22Rv1 (cell line): ENCODE data around the gene EYA2.

ENCODE experiments used
- CTCF ChIP-seq: fragments of 450-650 bp; IDR thresholded peaks from 2 replicates; pipeline ENCODE4 v1.5.1; 2017; ENCODE audit warnings: mild to moderate bottlenecking
- ZFX ChIP-seq: fragments of 450-650 bp; IDR thresholded peaks from 2 replicates; pipeline ENCODE4 v1.6.1; 2017; ENCODE audit warnings: antibody characterized with exemption, borderline replicate concordance

GRCh38 chr20:47042464-47042863 is 147.8 kb downstream of the EYA2 start:
- TF ChIP-seq CTCF (no peak), ZFX (no peak)
